Stimulated activated CD4-positive, alpha-beta T cell treated with anti-CD3 and anti-CD28 coated beads, Interleukin-1b, Interleukin-23, amount 100 ng/mL, for 4 hours (primary cell): ENCODE data around the gene IKBKE.

ENCODE experiments used
- DNase-seq, 2 donors: peaks; one replicate each; pipeline ENCODE4 v3.0.0-alpha.2; 2020; ENCODE audit warnings: low read depth in 2 of 2

Gene IKBKE

DNA sequence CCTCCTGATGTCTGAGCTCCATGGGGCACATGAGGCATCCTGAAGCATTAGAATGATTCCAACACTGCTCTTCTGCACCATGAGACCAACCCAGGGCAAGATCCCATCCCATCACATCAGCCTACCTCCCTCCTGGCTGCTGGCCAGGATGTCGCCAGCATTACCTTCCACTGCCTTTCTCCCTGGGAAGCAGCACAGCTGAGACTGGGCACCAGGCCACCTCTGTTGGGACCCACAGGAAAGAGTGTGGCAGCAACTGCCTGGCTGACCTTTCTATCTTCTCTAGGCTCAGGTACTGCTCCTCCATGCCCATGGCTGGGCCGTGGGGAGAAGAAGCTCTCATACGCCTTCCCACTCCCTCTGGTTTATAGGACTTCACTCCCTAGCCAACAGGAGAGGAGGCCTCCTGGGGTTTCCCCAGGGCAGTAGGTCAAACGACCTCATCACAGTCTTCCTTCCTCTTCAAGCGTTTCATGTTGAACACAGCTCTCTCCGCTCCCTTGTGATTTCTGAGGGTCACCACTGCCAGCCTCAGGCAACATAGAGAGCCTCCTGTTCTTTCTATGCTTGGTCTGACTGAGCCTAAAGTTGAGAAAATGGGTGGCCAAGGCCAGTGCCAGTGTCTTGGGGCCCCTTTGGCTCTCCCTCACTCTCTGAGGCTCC lies 26.0 kb downstream of the IKBKE start:
- DNase-seq: no peak

- DNase-seq: no peak
Observed at GRCh38 chr1:206497363-206497762, 27.1 kb downstream of the IKBKE start.

DNA sequence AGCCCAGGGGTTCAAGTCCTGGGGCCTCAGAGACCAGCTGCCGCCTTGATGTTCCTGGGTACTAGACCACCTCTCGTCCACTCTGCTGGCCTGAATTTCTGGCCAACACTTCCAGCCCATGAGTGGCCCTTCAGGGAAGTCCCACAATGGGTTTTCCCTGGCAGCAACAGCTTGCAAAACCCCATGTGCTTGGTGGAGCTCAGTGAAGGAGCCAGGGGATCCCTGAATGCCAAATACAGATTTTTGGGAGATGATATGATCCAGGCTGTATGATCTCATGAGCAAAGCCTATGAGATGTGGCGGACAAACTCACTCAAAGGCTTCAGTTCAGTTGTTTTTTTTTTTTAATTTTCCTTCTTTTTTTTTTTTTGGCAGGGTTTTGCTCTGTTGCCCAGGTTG lies 27.5 kb downstream of the IKBKE start:
- DNase-seq: no peak

GRCh38 chr1:206498685-206499084 lies 28.4 kb downstream of the IKBKE start:
- no peak for DNase-seq

GRCh38 chr1:206500046-206500445 lies 29.8 kb downstream of the IKBKE start:
- DNase-seq: no peak

DNA sequence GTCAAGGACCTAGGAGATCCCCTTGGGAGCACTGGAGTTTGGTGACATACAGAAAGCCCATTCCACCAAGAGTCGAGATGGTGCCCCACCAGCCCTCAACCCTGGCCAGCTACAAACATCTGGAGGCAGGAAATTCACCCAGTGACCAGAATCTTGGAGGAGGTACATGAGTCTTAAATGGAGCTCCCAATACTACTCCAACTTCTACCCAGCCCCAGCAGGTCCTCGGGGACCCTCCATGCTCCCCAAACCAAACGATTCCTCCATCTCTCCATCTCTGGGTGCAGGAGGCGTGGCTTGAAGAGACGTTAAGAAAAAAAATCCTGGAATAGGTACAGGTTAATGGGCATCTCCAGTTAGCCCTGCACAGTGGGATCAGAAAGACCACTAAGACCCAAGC lies 31.6 kb downstream of the IKBKE start:
- no peak for DNase-seq

GRCh38 chr1:206502403-206502802 lies 32.1 kb downstream of the IKBKE start:
- no peak for DNase-seq

- DNase-seq: no peak
Observed at GRCh38 chr1:206502812-206503211, 32.5 kb downstream of the IKBKE start.

DNA sequence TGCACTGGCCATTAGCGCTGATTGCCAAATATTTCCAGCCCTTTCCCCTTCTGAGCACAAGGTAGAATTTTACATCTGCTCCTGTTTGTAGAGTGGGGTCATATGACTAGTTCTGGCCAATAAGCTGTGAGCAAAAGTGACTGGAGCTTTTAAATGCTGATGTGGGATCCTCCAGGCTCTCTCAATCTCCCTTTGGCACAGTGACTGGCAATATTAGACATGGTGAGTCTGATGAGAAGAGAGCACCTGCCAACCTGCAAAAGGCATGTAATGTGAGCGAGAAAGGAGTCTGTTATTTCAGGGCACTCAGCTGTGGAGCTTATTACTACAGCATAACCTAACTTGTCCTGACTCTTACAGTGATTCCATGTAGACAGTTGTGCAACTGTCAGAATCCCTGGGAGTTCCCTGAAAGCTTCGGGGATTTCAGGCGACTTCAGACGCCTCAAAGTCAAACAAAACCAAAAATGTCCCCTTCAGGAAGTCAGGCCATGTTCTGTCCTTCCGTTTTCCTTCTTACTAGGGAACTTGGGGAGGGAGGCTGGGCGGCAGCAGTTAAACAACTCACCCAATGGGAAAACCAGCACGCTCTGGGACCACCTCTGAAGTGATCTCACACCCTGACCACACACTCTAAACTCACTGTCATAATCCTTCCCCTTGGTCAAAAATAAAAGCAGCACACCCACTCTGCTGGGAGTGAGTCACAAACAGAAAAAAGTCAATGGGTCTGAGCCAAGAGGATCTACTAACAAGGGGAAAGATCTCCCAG lies 33.5 kb downstream of the IKBKE start:
- no peak for DNase-seq

DNA sequence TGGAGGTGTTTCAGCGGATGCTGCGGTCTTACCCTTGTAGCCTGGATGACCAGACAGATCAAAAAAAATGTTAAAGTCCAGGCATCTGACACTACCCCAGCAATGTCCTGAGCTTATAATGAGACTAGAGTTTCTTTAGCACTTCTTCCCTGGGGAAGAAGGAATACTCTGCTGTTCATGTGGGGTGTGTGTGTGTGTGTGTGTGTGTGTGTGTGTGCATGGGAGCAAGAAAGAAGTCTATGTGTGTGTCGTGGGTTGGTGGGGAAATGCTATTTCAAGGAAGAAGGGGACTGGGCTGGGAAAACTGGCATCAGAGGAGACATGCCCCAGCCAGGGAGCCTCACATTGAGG lies 34.1 kb downstream of the IKBKE start:
- no peak for DNase-seq

DNA sequence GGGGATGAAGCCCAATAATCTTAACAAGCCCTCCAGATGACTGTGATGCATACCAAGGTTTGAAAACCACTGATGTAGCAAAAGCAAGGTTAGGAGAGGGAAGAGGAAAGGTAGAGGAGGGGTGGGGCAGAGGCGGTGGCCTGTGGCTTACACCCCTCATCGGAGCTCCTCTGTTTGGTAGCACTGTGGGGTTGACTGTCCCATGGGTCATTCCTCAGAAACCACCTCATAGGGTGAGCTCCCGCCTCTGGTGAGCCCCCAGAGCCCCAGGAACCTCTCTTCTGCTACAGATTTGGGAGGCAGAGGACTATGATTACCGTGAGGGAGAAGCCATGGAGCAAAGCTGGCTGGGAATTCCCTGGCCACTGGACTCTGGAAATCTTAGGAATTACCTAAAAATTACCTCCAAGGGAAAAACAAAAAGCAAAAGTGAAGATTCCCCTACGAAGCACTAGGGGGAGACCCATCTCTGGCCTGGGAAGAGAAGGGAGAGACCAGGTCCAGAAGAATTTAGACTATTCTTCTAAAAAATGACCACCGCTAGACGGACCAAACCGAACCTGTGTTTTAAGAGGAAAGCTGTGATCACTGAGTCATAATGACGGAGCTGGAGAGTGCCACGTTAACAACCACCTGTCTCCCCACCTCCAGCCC lies 35.6 kb downstream of the IKBKE start:
- DNase-seq: no peak

DNA sequence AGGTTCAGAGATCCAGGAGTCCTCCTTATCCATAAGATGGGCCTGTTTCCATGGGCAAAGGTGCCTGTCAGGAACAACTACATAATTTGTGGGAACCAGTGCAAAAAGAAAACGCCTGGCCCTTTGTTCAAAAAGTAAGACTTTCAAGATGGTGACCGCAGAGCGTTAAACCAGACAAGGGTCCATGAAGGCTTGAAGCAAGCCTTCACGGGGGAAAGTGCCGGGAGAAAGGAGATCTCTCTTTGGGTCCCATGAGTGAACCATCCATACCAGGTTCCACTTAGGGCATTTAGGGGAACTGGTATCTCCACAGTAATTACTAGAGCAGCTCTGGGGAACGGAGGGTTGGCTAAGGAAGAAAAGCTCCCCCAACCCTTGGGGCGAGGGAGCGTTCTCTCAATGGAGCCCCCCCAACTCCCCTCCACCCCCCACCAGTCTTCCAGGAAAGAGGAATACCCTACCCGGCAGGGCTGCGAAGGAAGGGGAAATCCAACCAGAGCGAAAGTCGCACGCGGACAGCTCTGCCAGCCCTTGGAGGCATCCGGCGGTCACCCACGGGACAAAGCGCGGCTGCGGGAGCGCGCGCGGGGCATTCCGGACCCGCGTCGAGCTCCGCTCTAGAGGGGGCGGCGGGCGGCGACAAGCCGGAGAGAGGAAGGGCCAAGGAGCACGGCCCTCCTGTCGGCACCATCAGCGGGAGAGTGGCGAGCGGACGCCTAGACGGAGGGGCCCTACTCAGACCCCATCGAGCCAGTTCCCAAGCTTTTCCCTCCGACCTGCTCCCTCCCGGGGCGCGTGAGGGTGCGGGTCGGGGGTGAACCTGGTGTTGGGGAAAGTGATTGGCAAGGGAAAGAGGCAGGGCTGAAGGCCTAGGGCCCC lies 36.4 kb downstream of the IKBKE start:
- DNase-seq: peak in 1 of 2 donors; percentile 15

GRCh38 chr1:206507284-206508129 lies 37.2 kb downstream of the IKBKE start, which contains the start of gene RASSF5:
TSS of gene RASSF5 (plus strand) at chr1:206507531. CDS start at chr1:206507603, 72 bp downstream.
- peak; percentile 66 to 82 for DNase-seq

DNA sequence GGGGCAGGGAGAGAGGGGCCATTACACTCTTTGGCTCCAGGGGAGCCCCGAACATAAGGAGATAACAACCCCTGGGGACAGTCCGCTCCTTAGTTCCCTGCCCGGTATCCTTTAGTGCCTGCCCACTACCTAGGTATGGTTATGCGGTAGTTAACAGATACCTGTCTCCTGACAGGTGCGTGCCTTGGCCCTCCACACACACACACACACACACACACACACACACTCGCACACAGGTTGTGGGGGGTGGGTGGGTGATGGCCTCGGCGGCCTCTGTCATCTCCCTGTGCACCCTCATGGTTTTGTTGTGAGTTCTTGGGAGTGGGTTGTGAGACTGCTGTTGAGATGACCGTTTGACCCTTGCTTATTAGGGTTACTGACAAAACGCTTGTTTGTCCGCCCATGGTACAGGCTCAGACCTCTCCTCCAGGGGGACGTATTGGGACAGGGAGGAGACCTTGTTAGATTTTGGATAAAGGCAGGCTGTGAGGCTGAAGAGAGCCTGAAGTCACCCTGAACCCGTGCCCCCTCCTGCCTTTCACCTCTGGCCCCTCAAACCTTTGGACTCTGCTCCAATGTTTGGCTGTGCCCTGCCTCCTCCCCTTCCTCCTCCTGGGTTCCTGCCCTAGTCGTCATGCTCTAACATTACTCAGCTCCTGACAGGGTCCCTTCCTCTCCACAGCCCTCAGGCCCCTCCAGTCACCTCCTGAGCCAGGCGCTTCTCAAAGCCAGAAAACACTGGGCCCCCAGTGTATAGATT lies 38.0 kb downstream of the IKBKE start:
- no peak for DNase-seq

DNA sequence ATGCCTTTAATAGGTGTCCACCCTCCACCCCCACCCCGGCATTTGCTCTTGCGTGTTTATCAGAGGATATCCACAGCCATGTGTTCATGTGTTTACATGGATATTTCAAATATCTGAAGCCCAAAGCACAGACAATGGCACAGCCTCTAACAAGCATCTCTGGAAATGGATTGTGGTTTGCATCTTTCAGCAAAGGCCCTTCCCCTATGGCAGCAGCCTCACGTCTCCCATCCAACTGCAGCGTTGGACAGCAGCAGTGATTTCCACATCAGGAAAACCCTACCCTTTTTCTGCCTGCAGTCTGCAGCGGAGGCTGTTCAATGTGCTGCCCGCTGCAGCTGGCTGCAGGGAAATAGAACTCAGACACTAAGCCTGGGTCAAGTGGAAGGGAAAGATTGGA lies 38.7 kb downstream of the IKBKE start:
- DNase-seq: no peak

DNA sequence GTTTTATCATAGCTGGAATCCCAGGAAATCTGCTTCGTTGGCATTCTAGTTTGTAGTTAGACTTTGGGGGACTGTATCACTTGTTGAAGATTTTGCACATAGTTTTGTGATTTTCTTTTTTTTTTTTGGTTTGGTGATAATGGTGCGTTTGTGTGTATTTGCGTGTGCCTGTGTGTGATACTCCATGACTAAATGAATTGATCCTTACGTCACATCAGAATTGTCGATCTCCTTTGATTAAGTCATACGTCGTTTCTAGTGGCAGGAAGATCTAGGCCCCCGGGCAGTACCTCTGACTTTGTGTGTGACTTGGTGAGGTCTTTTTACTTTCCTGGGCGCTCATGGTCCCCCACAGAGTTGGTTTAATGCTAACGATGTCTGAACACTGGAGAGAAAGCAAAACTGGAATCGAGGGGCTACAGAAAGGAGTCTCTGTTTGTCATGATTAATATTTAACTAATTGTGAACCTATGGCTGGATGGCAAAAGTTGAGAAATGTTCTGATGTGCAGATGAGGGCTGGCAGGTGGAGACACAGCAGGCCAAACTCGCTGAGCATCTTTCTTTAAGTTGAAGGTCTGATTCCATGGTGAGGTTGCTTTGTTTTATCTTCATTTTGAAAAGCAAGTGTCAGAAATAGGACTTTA lies 39.5 kb downstream of the IKBKE start:
- no peak for DNase-seq

DNA sequence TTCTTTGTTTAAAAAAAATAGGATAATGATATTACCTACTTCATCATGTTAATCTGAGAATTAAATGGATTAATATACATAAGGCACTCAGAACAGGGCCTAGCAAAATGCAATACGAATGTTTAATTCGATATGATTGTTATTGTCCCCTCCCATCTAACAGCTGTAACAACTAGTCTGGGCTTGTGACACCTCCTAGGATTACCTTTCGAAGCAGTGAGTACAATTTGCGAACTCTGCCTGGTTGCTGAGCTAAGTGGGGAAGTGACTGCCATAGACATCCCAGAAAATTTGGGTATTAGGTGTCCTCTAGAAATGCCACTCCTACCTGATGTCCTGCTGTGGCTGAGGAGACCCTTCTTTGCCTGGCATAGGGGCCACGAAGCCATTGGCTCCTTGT lies 40.1 kb downstream of the IKBKE start:
- no peak for DNase-seq

DNA sequence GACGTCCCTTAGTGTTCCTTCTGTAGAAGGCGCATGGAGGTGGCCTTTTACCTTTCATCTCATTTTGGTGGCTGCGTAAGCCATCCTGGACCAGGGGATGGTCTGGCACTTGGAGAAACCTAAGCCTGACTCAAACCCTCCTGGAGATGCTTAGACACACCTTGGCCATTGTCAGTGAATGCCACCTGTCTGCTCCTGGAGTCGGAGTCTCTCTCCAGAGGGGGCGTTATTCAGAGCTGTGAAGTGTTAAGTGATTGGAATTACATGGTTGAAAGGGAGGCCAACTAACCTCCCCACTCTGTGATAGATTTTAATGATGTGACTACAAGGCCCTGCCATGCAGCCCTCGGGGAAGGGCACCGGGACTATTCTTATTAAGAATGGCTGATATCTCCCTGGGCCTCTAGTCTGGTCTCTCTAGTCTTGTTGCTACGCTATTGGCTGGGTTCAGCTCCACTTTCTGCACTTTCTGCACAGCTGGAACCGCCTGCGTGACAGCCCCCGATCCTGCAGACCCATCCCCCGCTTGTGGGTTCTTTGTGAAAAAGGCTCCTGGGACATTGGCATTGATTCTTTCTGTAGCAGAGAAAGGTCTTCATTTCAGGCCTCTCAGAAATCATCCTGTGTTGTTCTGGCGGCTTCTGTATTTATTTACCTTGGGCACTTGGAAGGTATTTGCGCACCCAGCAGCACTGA lies 41.2 kb downstream of the IKBKE start:
- no peak for DNase-seq
